ENCODE measurements around the gene LTBP1.

LTBP1 gene

GRCh38 chr2:33064349-33064801 is 117.6 kb downstream of the LTBP1 start:
- no peak for FAIRE-seq
- no peak for DNase-seq (ENCODE audit: extremely low spot score, insufficient read length, low read depth)

- FAIRE-seq = no peak
- no peak for DNase-seq (ENCODE audit: extremely low spot score, insufficient read length, low read depth)
These were observed 120.8 kb downstream of the LTBP1 start for GRCh38 chr2:33067598-33067997.

- no peak for FAIRE-seq
These were observed 121.5 kb downstream of the LTBP1 start for GRCh38 chr2:33068261-33068660.

GRCh38 chr2:33069894-33070651 is 123.3 kb downstream of the LTBP1 start:
- FAIRE-seq (no peak), DNase-seq (ENCODE audit: extremely low spot score, insufficient read length, low read depth) (no peak)

More at GRCh38 chr2:33068261-33068660, 121.5 kb downstream of the LTBP1 start:
- no peak for DNase-seq (ENCODE audit: extremely low spot score, insufficient read length, low read depth)

GRCh38 chr2:33071591-33071990 is 124.8 kb downstream of the LTBP1 start:
- DNase-seq (ENCODE audit: extremely low spot score, insufficient read length, low read depth) = no peak
- no peak for FAIRE-seq

GRCh38 chr2:33072614-33073013 is 125.9 kb downstream of the LTBP1 start:
- no peak for FAIRE-seq
- DNase-seq (ENCODE audit: extremely low spot score, insufficient read length, low read depth) = no peak

- no peak for FAIRE-seq
These were observed 126.3 kb downstream of the LTBP1 start for GRCh38 chr2:33073018-33073417.

GRCh38 chr2:33074197-33074596 is 127.4 kb downstream of the LTBP1 start:
- no peak for FAIRE-seq
- DNase-seq (ENCODE audit: extremely low spot score, insufficient read length, low read depth) = no peak

More at GRCh38 chr2:33073018-33073417, 126.3 kb downstream of the LTBP1 start:
- no peak for DNase-seq (ENCODE audit: extremely low spot score, insufficient read length, low read depth)

GRCh38 chr2:33077311-33077710 is 130.6 kb downstream of the LTBP1 start:
- DNase-seq (ENCODE audit: extremely low spot score, insufficient read length, low read depth) (no peak), FAIRE-seq (no peak)

- FAIRE-seq (no peak), DNase-seq (ENCODE audit: extremely low spot score, insufficient read length, low read depth) (no peak)
These were observed 131.1 kb downstream of the LTBP1 start for GRCh38 chr2:33077844-33078243.

- no peak for DNase-seq (ENCODE audit: extremely low spot score, insufficient read length, low read depth)
- FAIRE-seq = no peak
These were observed 134.9 kb downstream of the LTBP1 start for GRCh38 chr2:33081691-33082090.

- DNase-seq (ENCODE audit: extremely low spot score, insufficient read length, low read depth) (no peak), FAIRE-seq (no peak)
These were observed 137.1 kb downstream of the LTBP1 start for GRCh38 chr2:33083699-33084387.

GRCh38 chr2:33084433-33084832 is 137.7 kb downstream of the LTBP1 start:
- DNase-seq (ENCODE audit: extremely low spot score, insufficient read length, low read depth) (no peak), FAIRE-seq (no peak)

GRCh38 chr2:33085646-33086045 is 138.9 kb downstream of the LTBP1 start:
- DNase-seq (ENCODE audit: extremely low spot score, insufficient read length, low read depth) = no peak
- FAIRE-seq = no peak

- FAIRE-seq = no peak
- no peak for DNase-seq (ENCODE audit: extremely low spot score, insufficient read length, low read depth)
These were observed 139.8 kb downstream of the LTBP1 start for GRCh38 chr2:33086400-33087015.

GRCh38 chr2:33090553-33091134 is 143.9 kb downstream of the LTBP1 start:
- no peak for FAIRE-seq
- no peak for DNase-seq (ENCODE audit: extremely low spot score, insufficient read length, low read depth)

- no peak for FAIRE-seq
These were observed 144.9 kb downstream of the LTBP1 start for GRCh38 chr2:33091541-33092123.

GRCh38 chr2:33093283-33093993 is 146.7 kb downstream of the LTBP1 start:
- no peak for DNase-seq (ENCODE audit: extremely low spot score, insufficient read length, low read depth)
- FAIRE-seq = no peak

More at GRCh38 chr2:33091541-33092123, 144.9 kb downstream of the LTBP1 start:
- no peak for DNase-seq (ENCODE audit: extremely low spot score, insufficient read length, low read depth)

- DNase-seq (ENCODE audit: extremely low spot score, insufficient read length, low read depth) = no peak
- no peak for FAIRE-seq
These were observed 147.6 kb downstream of the LTBP1 start for GRCh38 chr2:33094303-33094702.

GRCh38 chr2:33099989-33100388 is 153.2 kb downstream of the LTBP1 start:
- no peak for DNase-seq (ENCODE audit: extremely low spot score, insufficient read length, low read depth)
- no peak for FAIRE-seq

Measured in GM18507 (cell line).